Aorta (tissue), 5 donors: ENCODE data around the gene SPATA12. TPM values are rescaled to one million over a fixed set of nuclear protein-coding genes. Genes with fewer than 3 reads are reported as not detected.

Experiments
- ATAC-seq: fragments of 200-7000 bp; cut with Tn5 transposase; one replicate; pipeline ENCODE4 v1.9.1; 2022; ENCODE audit warnings: moderate library complexity; ENCODE audit not compliant: low FRiP score
- DNase-seq, 2 donors: peaks; one replicate each; pipeline ENCODE4 v3.0.0-alpha.2; 2020
- H3K27ac ChIP-seq, 2 donors: one replicate each; pipeline ENCODE4 v1.5.1; 2013; ENCODE audit warnings: low read length in 2 of 2, mild to moderate bottlenecking in 2 of 2, moderate library complexity in 2 of 2, control low read depth in 1 of 2, inconsistent platforms in 1 of 2, low read depth in 1 of 2
- H3K27me3 ChIP-seq, 2 donors: one replicate each; pipeline ENCODE4 v1.6.1; 2013; ENCODE audit warnings: control low read depth in 1 of 2, low read length in 1 of 2, mild to moderate bottlenecking in 1 of 2, moderate library complexity in 1 of 2; ENCODE audit not compliant: insufficient read depth in 2 of 2, control insufficient read depth in 1 of 2
- H3K36me3 ChIP-seq, 2 donors: one replicate each; pipeline ENCODE4 v1.6.1; 2013; ENCODE audit warnings: control low read depth in 1 of 2, low read length in 1 of 2, mild to moderate bottlenecking in 1 of 2; ENCODE audit not compliant: insufficient read depth in 2 of 2, control insufficient read depth in 1 of 2
- H3K4me1 ChIP-seq, 2 donors: one replicate each; pipeline ENCODE4 v1.6.1; 2013; ENCODE audit warnings: low read length in 2 of 2, control low read depth in 1 of 2, mild to moderate bottlenecking in 1 of 2, moderate library complexity in 1 of 2; ENCODE audit not compliant: insufficient read depth in 2 of 2, control insufficient read depth in 1 of 2
- H3K4me3 ChIP-seq, 2 donors: one replicate each; pipeline ENCODE4 v1.5.1; 2013; ENCODE audit warnings: low read length in 2 of 2, control low read depth in 1 of 2, mild to moderate bottlenecking in 1 of 2
- H3K9me3 ChIP-seq: one replicate; pipeline ENCODE4 v1.6.1; 2013; ENCODE audit warnings: mild to moderate bottlenecking, low read length; ENCODE audit not compliant: control insufficient read depth
- WGBS, 2 donors: extraction: QIAGEN DNeasy Blood & Tissue Kit; methylation state at CpG; one replicate each; pipeline ENCODE4 v1.1.7; 2013; 5-methylcytosine and 5-hydroxymethylcytosine counted together
- intact Hi-C, 2 donors: fragments of 100-400 bp; cut with DNase I; formaldehyde crosslinking; loops; one replicate each; pipeline versions ENCODE4 v1.14.2 to v1.15.0; 2022
- long read RNA-seq, 2 donors: library from polyadenylated mRNA; unstranded; transcript quantifications; one replicate each; pipeline ENCODE4 v2.0.0, GENCODE V29; 2020 to 2021
- polyA plus RNA-seq, 2 donors: library from polyadenylated mRNA; stranded (reverse); fragments of 200-250 nt; gene quantifications; one replicate each; pipeline ENCODE4 v1.2.3, GENCODE V29; 2013
- total RNA-seq, 2 donors: library from RNA; stranded (reverse); fragmentation: NEBNext Ultra II Directional; extraction: Animal tissue kit (Norgen Biotek cat#: 25700); gene quantifications; one replicate each; pipeline ENCODE4 v1.2.1, GENCODE V29; 2021
- donor health status: healthy with polysubstance abuse.
- donor health status: Bipolar disorder and iron deficiency.
- donor health status: DM: no; HTN: no; CAD: no.
- donor health status: DM: no; HTN: no; CAD: no.
- donor health status: DM: yes; HTN: yes; CAD: no.

Gene SPATA12, protein sequence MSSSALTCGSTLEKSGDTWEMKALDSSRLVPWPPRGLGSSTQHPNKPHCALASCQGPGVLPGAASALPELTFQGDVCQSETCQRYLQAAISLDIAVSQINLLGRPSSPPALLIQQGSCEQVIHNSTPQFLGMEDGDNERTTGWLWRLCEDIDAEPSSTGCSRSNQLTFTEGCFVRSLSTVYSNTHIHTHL
- total RNA-seq (not detected), polyA plus RNA-seq (not detected)
- long read RNA-seq, donor 1 = 0 reads
- long read RNA-seq, donor 2 = 0 reads

DNA sequence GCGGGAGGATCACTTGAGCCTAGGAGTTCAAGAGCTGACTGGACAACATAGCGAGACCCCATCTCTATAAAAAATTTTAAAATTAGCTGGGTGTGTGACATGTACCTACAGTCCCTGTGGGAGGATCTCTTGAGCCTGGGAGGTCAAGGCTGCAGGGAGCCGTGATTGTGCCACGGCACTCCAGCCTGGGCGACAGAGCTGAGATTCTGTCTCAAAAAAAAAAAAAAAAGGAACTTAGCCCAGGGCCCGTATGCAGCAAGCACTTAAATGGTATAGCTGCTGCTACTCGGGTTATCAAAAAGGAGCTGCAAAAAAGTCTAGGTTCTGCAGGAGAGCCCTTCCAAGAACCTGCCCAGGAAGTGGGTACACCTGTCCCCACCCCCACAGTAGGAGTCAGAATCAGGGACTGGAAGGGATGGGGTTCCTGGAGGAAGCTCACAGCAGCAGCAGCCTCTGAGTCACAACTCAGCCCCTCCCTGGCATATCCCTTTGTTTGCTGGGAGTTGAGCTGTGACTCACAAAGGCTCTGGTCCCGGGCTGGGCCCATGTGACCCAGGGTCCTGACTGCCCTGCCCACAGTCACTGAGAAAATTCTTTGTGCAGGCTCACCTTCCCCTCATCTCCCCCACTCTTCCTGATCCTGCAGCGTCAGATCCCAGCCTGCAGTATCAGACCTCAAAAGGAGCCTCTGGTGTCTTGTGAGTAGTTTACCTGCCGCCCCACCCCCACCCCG, at the start of gene SPATA12:
TSS of gene SPATA12 (plus strand) at position 576 of the 733 bp plus-strand sequence. CDS start 13,031 bp downstream, outside the sequence.
- no peaks in the 10 kb centered on the region for H3K9me3 ChIP-seq
- no peaks in the 10 kb centered on the region for H3K36me3 ChIP-seq
- ATAC-seq (peak; percentile 91), DNase-seq (peak; percentile 83 to 87)
- H3K4me3 ChIP-seq = no peak within 1 kb of the TSS
- intact Hi-C loops = loop anchor here in 1 of 2 donors (5.0 kb wide), 1 partner anchor 48 kb away; no protein-coding TSS in a partner anchor
- 68 to 71% methylated on average over 11 of the region's 11 CpGs for WGBS, 2 donors
- no peak within 1 kb of the TSS for H3K27ac ChIP-seq
- no peaks in the 10 kb centered on the region for H3K27me3 ChIP-seq
- no peaks in the 10 kb centered on the region for H3K4me1 ChIP-seq

DNA sequence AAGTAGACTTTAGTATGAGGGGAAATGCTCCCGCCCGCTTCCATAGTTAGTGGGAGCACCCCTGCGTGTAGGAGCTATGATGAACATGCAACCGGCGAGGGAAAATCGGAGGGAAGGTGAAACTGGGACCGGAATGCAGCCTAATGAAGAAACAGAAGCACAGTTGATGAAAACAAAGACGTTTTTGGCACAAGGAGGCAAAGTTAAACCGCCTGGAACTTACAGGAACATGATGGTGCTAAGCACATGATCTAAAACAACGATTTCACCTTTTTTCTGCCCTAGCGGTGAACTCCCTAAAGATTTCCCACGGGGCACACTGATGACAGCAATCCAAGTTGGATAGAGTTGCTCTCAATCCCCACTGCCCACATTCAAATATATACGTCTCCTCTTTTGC, 49.4 kb upstream of the SPATA12 start:
- Histone ChIP-seq H3K4me1 (peaks cover 0 to 2% of the 10 kb centered on the region in 2 donors), H3K27me3 (no peaks in the 10 kb centered on the region), H3K36me3 (no peaks in the 10 kb centered on the region), H3K27ac (no peak overlapping the region), H3K4me3 (no peak overlapping the region), H3K9me3 (no peaks in the 10 kb centered on the region)
- ATAC-seq = no peak
- WGBS, 2 donors = 85% methylated on average over 13 of the region's 13 CpGs
- intact Hi-C loops = loop anchor here in 1 of 2 donors (5.0 to 10.0 kb wide), 2 partner anchors 51 to 154 kb away; partner anchors contain the start of genes IL17RD and SPATA12
- DNase-seq = no peak

DNA sequence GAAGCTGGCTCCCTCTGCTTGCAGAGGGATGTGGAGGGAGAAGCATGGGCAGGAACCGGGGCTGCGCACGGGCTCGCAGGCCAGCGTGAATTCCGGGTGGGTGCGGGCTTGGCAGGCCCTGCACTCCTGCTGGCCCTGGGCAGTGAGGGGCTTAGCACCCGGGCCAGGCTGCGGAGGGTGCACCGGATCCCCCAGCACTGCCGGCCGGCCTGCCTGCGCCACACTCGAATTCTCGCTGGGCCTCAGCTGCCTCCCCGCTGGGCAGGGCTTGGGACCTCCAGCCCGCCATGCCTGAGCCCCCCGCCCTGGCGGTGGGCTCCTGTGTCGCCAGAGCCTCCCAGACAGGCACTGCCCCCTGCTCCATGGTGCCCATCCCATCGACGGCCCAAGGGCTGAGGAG, 47.6 kb upstream of the SPATA12 start:
- H3K4me1 ChIP-seq = peaks cover 0 to 2% of the 10 kb centered on the region in 2 donors
- ATAC-seq (no peak), DNase-seq (no peak)
- no peaks in the 10 kb centered on the region for H3K9me3 ChIP-seq
- no peaks in the 10 kb centered on the region for H3K27me3 ChIP-seq
- no peaks in the 10 kb centered on the region for H3K36me3 ChIP-seq
- 98 to 99% methylated on average over 22 of the region's 22 CpGs for WGBS, 2 donors
- no peak overlapping the region for H3K4me3 ChIP-seq
- no peak overlapping the region for H3K27ac ChIP-seq
- intact Hi-C loops = loop anchor here in 1 of 2 donors (5.0 to 10.0 kb wide), 2 partner anchors 49 to 152 kb away; partner anchors contain the start of genes IL17RD and SPATA12

DNA sequence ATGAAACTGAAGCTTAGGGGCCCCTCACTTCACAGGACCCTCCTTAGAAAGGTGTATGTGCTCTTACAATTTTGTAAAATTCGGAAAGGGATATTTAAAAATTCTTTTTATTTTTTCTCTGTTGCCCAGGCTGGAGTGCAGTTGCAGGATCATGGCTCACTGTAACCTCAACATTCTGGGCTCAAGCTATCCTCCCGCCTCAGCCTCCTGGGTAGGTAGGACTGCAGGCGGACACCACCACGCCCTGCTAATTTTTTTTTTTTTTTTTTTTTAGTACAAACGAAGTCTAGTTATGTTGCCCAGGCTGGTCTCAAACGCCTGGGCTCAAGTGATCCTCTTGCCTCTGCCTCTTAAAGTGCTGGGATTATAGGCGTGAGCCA, 45.1 kb upstream of the SPATA12 start:
- H3K9me3 ChIP-seq = no peaks in the 10 kb centered on the region
- DNase-seq = no peak
- H3K36me3 ChIP-seq = no peaks in the 10 kb centered on the region
- H3K4me3 ChIP-seq = no peak overlapping the region
- no peaks in the 10 kb centered on the region for H3K27me3 ChIP-seq
- 93 to 96% methylated on average over 7 of the region's 7 CpGs for WGBS, 2 donors
- no peak overlapping the region for H3K27ac ChIP-seq
- no peak for ATAC-seq
- intact Hi-C loops = loop anchor here in 1 of 2 donors (10.0 kb wide), 1 partner anchor 149 kb away; the partner anchor contains the start of gene IL17RD
- H3K4me1 ChIP-seq = no peaks in the 10 kb centered on the region

DNA sequence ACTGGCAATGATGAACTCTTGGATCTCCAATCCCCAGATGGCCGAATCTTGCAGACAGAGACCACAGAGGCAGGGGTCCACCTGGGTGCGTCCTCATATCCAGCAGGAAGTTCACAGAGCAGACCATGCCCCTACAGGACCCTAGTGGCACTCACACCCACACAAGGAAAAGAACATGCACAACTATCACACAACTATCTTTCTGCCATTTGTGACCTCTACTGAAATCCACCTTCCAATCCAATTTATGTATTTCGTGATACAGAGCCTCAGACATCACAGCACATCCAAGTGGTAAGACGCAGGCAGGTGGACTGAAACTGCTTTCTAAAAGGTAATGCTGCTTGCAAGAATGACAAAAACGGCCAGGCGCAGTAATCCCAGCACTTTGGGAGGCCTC, 44.6 kb upstream of the SPATA12 start:
- DNase-seq (no peak), ATAC-seq (no peak)
- no peaks in the 10 kb centered on the region for H3K9me3 ChIP-seq
- no peaks in the 10 kb centered on the region for H3K36me3 ChIP-seq
- H3K4me1 ChIP-seq = no peaks in the 10 kb centered on the region
- 95 to 99% methylated on average over 6 of the region's 6 CpGs for WGBS, 2 donors
- no peaks in the 10 kb centered on the region for H3K27me3 ChIP-seq
- no peak overlapping the region for H3K4me3 ChIP-seq
- no peak overlapping the region for H3K27ac ChIP-seq
- intact Hi-C loops = loop anchor here in 1 of 2 donors (10.0 kb wide), 1 partner anchor 149 kb away; the partner anchor contains the start of gene IL17RD

DNA sequence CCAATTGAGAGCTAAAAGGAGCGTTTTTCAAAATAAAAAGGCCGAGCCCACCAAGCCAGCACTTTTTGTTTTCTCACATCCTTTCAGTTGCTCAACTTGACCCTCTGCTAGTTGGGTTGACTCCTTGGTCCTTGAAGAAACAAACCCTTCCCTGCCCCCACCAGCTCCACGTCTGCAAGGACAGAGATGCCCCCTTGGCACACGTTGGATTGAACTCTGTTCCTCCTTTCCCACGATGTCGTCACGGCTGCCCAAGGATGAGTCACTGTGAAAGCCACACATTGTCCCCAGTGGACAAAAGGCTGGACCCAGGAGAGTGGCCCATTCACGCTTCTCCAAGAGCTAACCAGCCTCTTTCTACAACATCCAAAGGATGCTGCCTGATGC, 43.0 kb upstream of the SPATA12 start:
- peak; percentile 71 to 80 for DNase-seq
- H3K4me1 ChIP-seq = no peaks in the 10 kb centered on the region
- no peaks in the 10 kb centered on the region for H3K27me3 ChIP-seq

DNA sequence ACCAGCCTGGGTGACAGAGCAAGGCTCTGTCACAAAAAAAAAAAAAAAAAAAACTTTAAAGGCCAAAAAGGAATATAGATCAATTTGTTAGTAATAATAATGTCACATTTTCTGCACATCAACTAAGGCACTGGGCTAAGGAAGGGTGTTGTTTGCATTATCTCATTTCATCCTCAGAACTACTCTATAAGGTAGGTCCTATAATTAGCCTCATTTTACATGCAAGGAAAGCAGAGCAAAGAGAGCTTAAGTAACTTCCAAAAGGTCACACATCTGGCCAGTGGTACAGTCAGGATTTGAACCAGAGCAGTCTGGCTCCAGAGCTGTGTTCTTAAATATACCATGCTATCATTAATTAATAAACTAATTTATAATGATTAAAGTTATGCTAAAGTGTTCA, 42.2 kb upstream of the SPATA12 start:
- no peaks in the 10 kb centered on the region for H3K4me1 ChIP-seq
- no peaks in the 10 kb centered on the region for H3K27me3 ChIP-seq
- H3K36me3 ChIP-seq = no peaks in the 10 kb centered on the region
- no peak overlapping the region for H3K4me3 ChIP-seq
- DNase-seq = no peak
- H3K27ac ChIP-seq = no peak overlapping the region
- no peak for ATAC-seq
- no peaks in the 10 kb centered on the region for H3K9me3 ChIP-seq
- intact Hi-C loops = loop anchor here in 1 of 2 donors (10.0 kb wide), 1 partner anchor 147 kb away; the partner anchor contains the start of gene IL17RD

More for the DNA sequence above, 43.0 kb upstream of the SPATA12 start:
- no peak for ATAC-seq
- H3K9me3 ChIP-seq = no peaks in the 10 kb centered on the region
- intact Hi-C loops = loop anchor here in 1 of 2 donors (10.0 kb wide), 1 partner anchor 147 kb away; the partner anchor contains the start of gene IL17RD
- H3K4me3 ChIP-seq = no peak overlapping the region
- 43 to 47% methylated on average over 8 of the region's 8 CpGs for WGBS, 2 donors
- H3K36me3 ChIP-seq = no peaks in the 10 kb centered on the region
- no peak overlapping the region for H3K27ac ChIP-seq

DNA sequence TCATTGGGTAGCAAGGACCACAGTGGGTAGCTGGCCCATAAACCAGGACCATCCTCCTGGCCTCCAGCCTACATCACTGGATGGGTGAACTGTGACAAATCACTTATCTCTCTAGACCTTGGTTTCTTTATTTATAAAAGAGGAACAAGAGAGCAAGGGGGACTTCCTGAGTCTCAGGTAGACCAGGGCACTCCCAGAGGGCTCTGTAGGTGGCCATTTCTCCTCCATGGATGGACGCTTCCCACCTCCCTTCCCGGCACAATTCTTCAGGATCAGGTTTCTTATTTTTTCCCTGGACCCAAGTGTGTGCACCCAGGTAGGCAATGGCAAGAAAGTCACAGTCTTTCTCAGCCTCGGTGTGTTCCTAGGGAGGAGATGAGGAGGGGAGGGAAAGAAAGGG, 41.4 kb upstream of the SPATA12 start:
- intact Hi-C loops = loop anchor here in 1 of 2 donors (10.0 kb wide), 1 partner anchor 146 kb away; the partner anchor contains the start of gene IL17RD
- Histone ChIP-seq H3K4me1 (no peaks in the 10 kb centered on the region), H3K27ac (no peak overlapping the region), H3K9me3 (no peaks in the 10 kb centered on the region), H3K36me3 (no peaks in the 10 kb centered on the region), H3K4me3 (no peak overlapping the region), H3K27me3 (no peaks in the 10 kb centered on the region)
- no peak for DNase-seq
- 87 to 89% methylated on average over 3 of the region's 3 CpGs for WGBS, 2 donors
- no peak for ATAC-seq
